Fibroblast of villous mesenchyme (primary cell): ENCODE data around the gene BTK. TPM values are rescaled to one million over a fixed set of nuclear protein-coding genes. Genes with fewer than 3 reads are reported as not detected.

ENCODE experiments used
- DNase-seq: peaks from one replicate; pipeline ENCODE4 v3.0.0-alpha.2; 2010; ENCODE audit warnings: low read depth
- H3K4me3 ChIP-seq: 2 replicates; pipeline ENCODE4 v1.5.1; 2011; ENCODE audit warnings: low read depth, mild to moderate bottlenecking, low read length
- CTCF ChIP-seq: IDR thresholded peaks from 2 replicates; pipeline ENCODE4 v1.5.1; 2012; ENCODE audit warnings: low read depth, mild to moderate bottlenecking, low read length; ENCODE audit not compliant: insufficient read depth
- total RNA-seq: library from RNA; depleted of rRNA; stranded (reverse); fragments of >200 nt; gene quantifications from 2 replicates; pipeline ENCODE4 v1.2.3, GENCODE V29; 2012

The BTK gene
- total RNA-seq, 1 donor, result not detected

GRCh38 chrX:101408532-101408841 is 22.5 kb upstream of the BTK start:
- peak overlapping the region; percentile 76 for H3K4me3 ChIP-seq
- no peak for DNase-seq
- no peak for TF ChIP-seq CTCF

GRCh38 chrX:101407748-101408531 is 21.9 kb upstream of the BTK start, which contains the start of the genes GLA and HNRNPH2:
GLA (minus strand) TSS chrX:101407925; CDS start chrX:101407903, 22 bp downstream.
HNRNPH2 (plus strand) TSS chrX:101408222; CDS start chrX:101411989, 3,767 bp downstream.
- peak within 1 kb of the TSS; percentile 76 for H3K4me3 ChIP-seq
- DNase-seq, result peak; percentile 99
- TF ChIP-seq CTCF, result no peak

GRCh38 chrX:101407167-101407747 is 21.3 kb upstream of the BTK start:
- TF ChIP-seq CTCF, result no peak
- no peak for DNase-seq
- H3K4me3 ChIP-seq, result peak overlapping the region; percentile 75

- DNase-seq, result no peak
- no peak overlapping the region for H3K4me3 ChIP-seq
- no peak for TF ChIP-seq CTCF
These were observed 13.8 kb upstream of the BTK start for GRCh38 chrX:101399825-101400224.

- no peak for TF ChIP-seq CTCF
- DNase-seq, result no peak
- no peak overlapping the region for H3K4me3 ChIP-seq
These were observed 12.7 kb upstream of the BTK start for GRCh38 chrX:101398694-101399093.

- DNase-seq, result no peak
- no peak overlapping the region for H3K4me3 ChIP-seq
- TF ChIP-seq CTCF, result no peak
These were observed 11.8 kb upstream of the BTK start for GRCh38 chrX:101397779-101398178.
